22Rv1 (cell line): ENCODE results near the gene ZNF827.

ENCODE experiments used
- H3K27ac ChIP-seq: fragments of 450-650 bp; 2 replicates; pipeline ENCODE4 v1.5.1; 2017
- CTCF ChIP-seq: fragments of 450-650 bp; IDR thresholded peaks from 2 replicates; pipeline ENCODE4 v1.5.1; 2017; ENCODE audit warnings: mild to moderate bottlenecking
- ZFX ChIP-seq: fragments of 450-650 bp; IDR thresholded peaks from 2 replicates; pipeline ENCODE4 v1.6.1; 2017; ENCODE audit warnings: antibody characterized with exemption, borderline replicate concordance

Gene ZNF827

GRCh38 chr4:145760961-145761929 is 177.4 kb downstream of the ZNF827 start:
- no peak overlapping the region for H3K27ac ChIP-seq
- TF ChIP-seq ZFX (no peak), CTCF (no peak)

GRCh38 chr4:145760176-145760575 is 178.4 kb downstream of the ZNF827 start:
- no peak for TF ChIP-seq ZFX
- no peak for TF ChIP-seq CTCF
- H3K27ac ChIP-seq: no peak overlapping the region

GRCh38 chr4:145757188-145757587 is 181.4 kb downstream of the ZNF827 start:
- TF ChIP-seq CTCF: no peak
- H3K27ac ChIP-seq: no peak overlapping the region

- TF ChIP-seq CTCF (no peak), ZFX (no peak)
- H3K27ac ChIP-seq: no peak overlapping the region
These were observed 182.4 kb downstream of the ZNF827 start for GRCh38 chr4:145756244-145756643.

GRCh38 chr4:145755802-145756201 is 182.8 kb downstream of the ZNF827 start:
- no peak for TF ChIP-seq CTCF
- TF ChIP-seq ZFX: no peak
- no peak overlapping the region for H3K27ac ChIP-seq

GRCh38 chr4:145743641-145744040 is 195.0 kb downstream of the ZNF827 start:
- H3K27ac ChIP-seq: no peak overlapping the region
- TF ChIP-seq ZFX (no peak), CTCF (no peak)

- no peak overlapping the region for H3K27ac ChIP-seq
- TF ChIP-seq ZFX: no peak
- TF ChIP-seq CTCF: no peak
These were observed 197.8 kb downstream of the ZNF827 start for GRCh38 chr4:145740806-145741205.
